Measurements from ENCODE around the gene CCL14. TPM values are rescaled to one million over a fixed set of nuclear protein-coding genes. Genes with fewer than 3 reads are reported as not detected.
A peak's percentile ranks its signal among the peaks of the same experiment; 100 is the strongest.

The CCL14 gene
- total RNA-seq, 6 donors from 2014 or later = 1.0 to 90.7 (median 5.6) TPM

GRCh38 chr17:35963663-35964062 lies 22.9 kb downstream of the CCL14 start:
- DNase-seq (no peak), ATAC-seq (ENCODE audit: low FRiP score in 2 of 2) (no peak)
- no peak overlapping the region for H3K27ac ChIP-seq
- no peaks in the 10 kb centered on the region for H3K36me3 ChIP-seq
- TF ChIP-seq POLR2AphosphoS5 (IDR thresholded peaks at IDR 0.05) = no peak
- no peak for TF ChIP-seq POLR2A (IDR thresholded peaks at IDR 0.05)
- no peak for TF ChIP-seq EP300 (IDR thresholded peaks at IDR 0.05)
- no peak for TF ChIP-seq CTCF (IDR thresholded peaks at IDR 0.05)
- H3K4me3 ChIP-seq = no peak overlapping the region
- no peaks in the 10 kb centered on the region for H3K27me3 ChIP-seq
- no peaks in the 10 kb centered on the region for H3K9me3 ChIP-seq
- H3K4me1 ChIP-seq = no peaks in the 10 kb centered on the region
- 73 to 82% methylated on average over 6 of the region's 6 CpGs for WGBS, 2 donors

- DNase-seq (no peak), ATAC-seq (ENCODE audit: low FRiP score in 2 of 2) (no peak)
- WGBS, 2 donors = 62 to 72% methylated on average over 7 of the region's 7 CpGs
- Histone ChIP-seq H3K9me3 (no peaks in the 10 kb centered on the region), H3K4me3 (no peak overlapping the region), H3K4me1 (no peaks in the 10 kb centered on the region), H3K27me3 (no peaks in the 10 kb centered on the region), H3K36me3 (no peaks in the 10 kb centered on the region), H3K27ac (no peak overlapping the region)
- TF ChIP-seq EP300 (IDR thresholded peaks at IDR 0.05) = no peak
- no peak for TF ChIP-seq POLR2AphosphoS5 (IDR thresholded peaks at IDR 0.05)
- TF ChIP-seq POLR2A (IDR thresholded peaks at IDR 0.05) = no peak
- TF ChIP-seq CTCF (IDR thresholded peaks at IDR 0.05) = no peak
Measured at GRCh38 chr17:35953720-35954119, 32.8 kb downstream of the CCL14 start.

GRCh38 chr17:35949401-35949800 lies 37.1 kb downstream of the CCL14 start:
- DNase-seq (no peak), ATAC-seq (ENCODE audit: low FRiP score in 2 of 2) (no peak)
- no peak for TF ChIP-seq EP300 (IDR thresholded peaks at IDR 0.05)
- TF ChIP-seq CTCF (IDR thresholded peaks at IDR 0.05) = no peak
- TF ChIP-seq POLR2AphosphoS5 (IDR thresholded peaks at IDR 0.05) = no peak
- TF ChIP-seq POLR2A (IDR thresholded peaks at IDR 0.05) = no peak
- Histone ChIP-seq H3K27ac (no peak overlapping the region), H3K36me3 (no peaks in the 10 kb centered on the region), H3K4me3 (no peak overlapping the region), H3K27me3 (no peaks in the 10 kb centered on the region), H3K9me3 (no peaks in the 10 kb centered on the region), H3K4me1 (peaks cover 0 to 5% (median 2%) of the 10 kb centered on the region in 4 donors)
- WGBS, 2 donors = 73 to 84% methylated on average over 3 of the region's 3 CpGs

- no peaks in the 10 kb centered on the region for H3K36me3 ChIP-seq
- ATAC-seq (ENCODE audit: low FRiP score in 2 of 2) = no peak
- TF ChIP-seq EP300 (IDR thresholded peaks at IDR 0.05) = no peak
- TF ChIP-seq POLR2A (IDR thresholded peaks at IDR 0.05) = no peak
- no peak for TF ChIP-seq POLR2AphosphoS5 (IDR thresholded peaks at IDR 0.05)
- no peak for TF ChIP-seq CTCF (IDR thresholded peaks at IDR 0.05)
- no peaks in the 10 kb centered on the region for H3K9me3 ChIP-seq
- H3K27ac ChIP-seq = no peak overlapping the region
- 80 to 81% methylated on average over 7 of the region's 7 CpGs for WGBS, 2 donors
- peaks cover 0 to 5% (median 2%) of the 10 kb centered on the region in 4 donors for H3K4me1 ChIP-seq
- no peak for DNase-seq
- no peaks in the 10 kb centered on the region for H3K27me3 ChIP-seq
- no peak overlapping the region for H3K4me3 ChIP-seq
Measured at GRCh38 chr17:35948092-35948491, 38.4 kb downstream of the CCL14 start.

- H3K4me3 ChIP-seq = peak overlapping the region in 1 of 4 donors; percentile 15
- no peak for DNase-seq
- WGBS, 2 donors = 29 to 32% methylated on average over 11 to 12 of the region's 12 CpGs
Measured at GRCh38 chr17:35947156-35947585, 39.4 kb downstream of the CCL14 start.

More at GRCh38 chr17:35947156-35947585, 39.4 kb downstream of the CCL14 start:
- H3K4me1 ChIP-seq = peaks cover 0 to 5% (median 2%) of the 10 kb centered on the region in 4 donors
- H3K36me3 ChIP-seq = no peaks in the 10 kb centered on the region
- peak; percentile 38 to 72 for ATAC-seq (ENCODE audit: low FRiP score in 2 of 2)
- H3K27me3 ChIP-seq = no peaks in the 10 kb centered on the region
- H3K27ac ChIP-seq = no peak overlapping the region
- TF ChIP-seq CTCF (IDR thresholded peaks at IDR 0.05) = peak; percentile 50 to 80 (median 62)
- TF ChIP-seq POLR2A (IDR thresholded peaks at IDR 0.05) = no peak
- no peaks in the 10 kb centered on the region for H3K9me3 ChIP-seq

All from upper lobe of left lung (tissue), 6 donors.